Caco-2 (cell line): ENCODE data around the gene GABRB1. TPM values are rescaled to one million over a fixed set of nuclear protein-coding genes. Genes with fewer than 3 reads are reported as not detected.

Experiments used
- BruUV-seq: library from RNA; stranded (reverse); fragments of 400-500 nt; replicated peaks from 2 replicates; lab custom pipeline; 2021; lab: Mats Ljungman, UMichigan
- CTCF ChIA-PET: fragments of 300-600 bp; sonication (Branson Sonifier 250); formaldehyde crosslinking; loops from one replicate; lab custom pipeline; 2022; ENCODE audit warnings: antibody characterized with exemption; lab: Charles Lee
- POLR2A ChIA-PET: fragments of 300-600 bp; sonication (Branson Sonifier 250); formaldehyde crosslinking; loops from one replicate; lab custom pipeline; 2022; ENCODE audit warnings: antibody characterized with exemption; lab: Charles Lee
- DNase-seq, 2 experiments: peaks; one replicate each; pipeline versions ENCODE4 v3.0.0 to v3.0.0-alpha.2; 2020 to 2022
- H3K27me3 ChIP-seq: replicated peaks from 2 replicates; pipeline ENCODE4 v1.6.0; 2011; ENCODE audit warnings: low read length; ENCODE audit not compliant: control insufficient read depth, insufficient read depth
- H3K36me3 ChIP-seq: 2 replicates; pipeline ENCODE4 v1.5.1; 2011; ENCODE audit warnings: low read length; ENCODE audit not compliant: control insufficient read depth, insufficient read depth
- H3K4me1 ChIP-seq: fragments of 250-450 bp; sonication (Bioruptor Pico); 2 replicates; pipeline ENCODE4 v1.5.1; 2020; ENCODE audit warnings: mild to moderate bottlenecking
- H3K4me3 ChIP-seq: 2 replicates; pipeline ENCODE4 v1.5.1; 2011; ENCODE audit warnings: low read depth, mild to moderate bottlenecking, control low read depth, low read length
- H3K9me3 ChIP-seq: fragments of 250-450 bp; sonication (Bioruptor Pico); 2 replicates; pipeline ENCODE4 v1.5.1; 2020; ENCODE audit warnings: mild to moderate bottlenecking, moderate library complexity
- H3K27ac Mint-ChIP-seq: one replicate; pipeline ENCODE4 v1.8.0; 2022; ENCODE audit warnings: mixed read lengths; ENCODE audit not compliant: unreplicated experiment
- H3K27me3 Mint-ChIP-seq: one replicate; pipeline ENCODE4 v1.8.0; 2022; ENCODE audit warnings: mixed read lengths; ENCODE audit not compliant: insufficient read depth, unreplicated experiment
- H3K36me3 Mint-ChIP-seq: one replicate; pipeline ENCODE4 v1.8.0; 2022; ENCODE audit warnings: mild to moderate bottlenecking, mixed read lengths; ENCODE audit not compliant: insufficient read depth, unreplicated experiment
- H3K4me1 Mint-ChIP-seq: one replicate; pipeline ENCODE4 v1.8.0; 2022; ENCODE audit warnings: low read depth, mixed read lengths; ENCODE audit not compliant: unreplicated experiment
- H3K4me3 Mint-ChIP-seq: one replicate; pipeline ENCODE4 v1.8.0; 2022; ENCODE audit warnings: mild to moderate bottlenecking, moderate library complexity, mixed read lengths; ENCODE audit not compliant: unreplicated experiment
- H3K9me3 Mint-ChIP-seq: one replicate; pipeline ENCODE4 v1.8.0; 2022; ENCODE audit warnings: mixed read lengths; ENCODE audit not compliant: unreplicated experiment
- CTCF ChIP-seq, 2 experiments: fragments of 200-600 bp in 1 of 2; IDR thresholded peaks; 1 replicate in 1 of 2; 2 replicates in 1 of 2; pipeline versions ENCODE4 v1.5.1 to v1.8.0; 2011 to 2022; ENCODE audit warnings: antibody characterized with exemption in 1 of 2, control low read depth in 1 of 2, inconsistent platforms in 1 of 2, low read depth in 1 of 2, low read length in 1 of 2, mild to moderate bottlenecking in 1 of 2, moderate library complexity in 1 of 2; ENCODE audit not compliant: insufficient read depth in 1 of 2, severe bottlenecking in 1 of 2, unreplicated experiment in 1 of 2
- intact Hi-C: fragments of 100-400 bp; cut with micrococcal nuclease; formaldehyde crosslinking; loops from one replicate; pipeline ENCODE4 v1.10.0; 2022; ENCODE audit not compliant: unreplicated experiment
- total RNA-seq: library from RNA; stranded (reverse); gene quantifications from 2 replicates; pipeline ENCODE4 v1.2.3, GENCODE V29; 2022

The GABRB1 gene
- total RNA-seq, 1 experiment from 2014 or later: 10.3 TPM

DNA sequence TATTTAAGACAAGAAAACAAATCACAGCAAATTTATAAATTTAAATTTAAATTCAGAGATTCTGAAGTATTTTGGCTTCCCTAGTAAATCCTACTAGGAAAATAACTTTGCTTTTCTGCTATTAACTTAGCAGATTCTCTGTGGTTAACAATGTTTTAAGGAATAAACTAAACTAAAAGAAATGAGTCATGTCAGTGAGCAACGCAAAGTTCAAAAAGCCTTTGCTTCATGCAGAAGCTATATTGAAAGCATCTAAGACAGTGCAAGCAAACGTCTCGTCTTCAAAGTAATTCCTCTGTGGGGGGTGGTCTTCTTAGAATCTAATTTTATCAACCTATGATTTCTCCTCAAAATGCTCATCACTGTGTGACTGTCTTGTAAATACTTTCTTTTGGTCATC, 30.1 kb downstream of the GABRB1 start:
- Histone ChIP-seq H3K4me1 (no peaks in the 10 kb centered on the region), H3K27me3 (no peaks in the 10 kb centered on the region), H3K9me3 (no peaks in the 10 kb centered on the region), H3K4me3 (no peak overlapping the region), H3K36me3 (no peaks in the 10 kb centered on the region)
- POLR2A ChIA-PET: no interaction called here
- no peak for TF ChIP-seq CTCF (IDR thresholded peaks at IDR 0.05; ENCODE audit: insufficient read depth in 1 of 2, low read depth in 1 of 2, low read length in 1 of 2, severe bottlenecking in 1 of 2, unreplicated experiment in 1 of 2)
- CTCF ChIA-PET: no interaction called here
- no peaks in the 10 kb centered on the region for H3K4me1 Mint-ChIP-seq
- H3K36me3 Mint-ChIP-seq: no peaks in the 10 kb centered on the region
- no peak for DNase-seq
- no TSS peak for BruUV-seq
- no peak overlapping the region for H3K27ac Mint-ChIP-seq
- intact Hi-C loops: no loop called here
- no peaks in the 10 kb centered on the region for H3K9me3 Mint-ChIP-seq
- no peak overlapping the region for H3K4me3 Mint-ChIP-seq
- no peaks in the 10 kb centered on the region for H3K27me3 Mint-ChIP-seq

DNA sequence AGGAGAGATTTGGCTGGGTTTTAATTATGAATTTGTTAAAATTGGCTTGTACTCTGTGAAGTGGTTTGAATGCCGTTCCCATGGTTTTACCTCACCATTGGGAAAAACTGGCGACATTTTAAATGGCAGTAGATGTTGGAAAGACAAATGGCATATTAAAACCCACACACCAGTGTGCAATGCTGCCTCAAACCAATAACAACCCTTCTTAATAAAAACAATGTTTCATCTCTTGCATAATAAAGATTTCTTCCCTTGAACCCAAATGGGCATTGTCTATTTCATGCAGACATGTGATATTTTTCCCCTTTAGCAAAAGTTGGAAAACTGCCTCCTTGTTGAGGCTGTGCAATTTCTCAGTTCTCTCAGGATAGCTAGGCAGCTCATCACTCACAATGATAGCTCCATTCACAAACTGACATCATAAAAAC, 33.7 kb downstream of the GABRB1 start:
- Histone ChIP-seq H3K4me1 (no peaks in the 10 kb centered on the region), H3K9me3 (no peaks in the 10 kb centered on the region), H3K4me3 (no peak overlapping the region), H3K27me3 (no peaks in the 10 kb centered on the region), H3K36me3 (no peaks in the 10 kb centered on the region)
- H3K27me3 Mint-ChIP-seq: no peaks in the 10 kb centered on the region
- H3K9me3 Mint-ChIP-seq: no peaks in the 10 kb centered on the region
- POLR2A ChIA-PET: no interaction called here
- no peak overlapping the region for H3K4me3 Mint-ChIP-seq
- intact Hi-C loops: no loop called here
- CTCF ChIA-PET: no interaction called here
- no TSS peak for BruUV-seq
- TF ChIP-seq CTCF (IDR thresholded peaks at IDR 0.05; ENCODE audit: insufficient read depth in 1 of 2, low read depth in 1 of 2, low read length in 1 of 2, severe bottlenecking in 1 of 2, unreplicated experiment in 1 of 2): no peak
- no peak overlapping the region for H3K27ac Mint-ChIP-seq
- H3K36me3 Mint-ChIP-seq: no peaks in the 10 kb centered on the region
- no peaks in the 10 kb centered on the region for H3K4me1 Mint-ChIP-seq
- DNase-seq: no peak

DNA sequence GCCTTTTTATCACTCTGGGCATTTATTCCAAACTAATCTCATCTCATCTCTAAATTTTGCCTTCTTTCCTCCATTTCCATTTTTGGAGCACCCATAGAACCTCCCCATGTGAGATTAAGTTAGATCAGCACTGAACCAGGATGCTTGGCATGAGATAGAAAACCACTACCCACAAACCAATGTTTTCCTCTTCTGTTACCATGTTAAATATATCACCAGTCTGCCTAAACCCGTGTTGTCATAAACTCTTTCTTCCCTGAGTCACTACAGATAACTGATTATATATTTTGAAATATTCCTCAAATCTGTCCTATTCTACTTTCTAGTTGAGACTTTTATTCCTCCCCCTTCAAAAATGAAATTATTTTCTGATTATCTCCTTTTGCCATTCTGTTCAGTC, 37.6 kb downstream of the GABRB1 start:
- H3K27me3 Mint-ChIP-seq: no peaks in the 10 kb centered on the region

More for the DNA sequence above, 37.6 kb downstream of the GABRB1 start:
- H3K36me3 Mint-ChIP-seq: no peaks in the 10 kb centered on the region
- ChIA-PET CTCF (no interaction called here), POLR2A (no interaction called here)
- DNase-seq: no peak
- H3K4me1 ChIP-seq: no peaks in the 10 kb centered on the region
- no peaks in the 10 kb centered on the region for H3K9me3 ChIP-seq
- H3K27me3 ChIP-seq: no peaks in the 10 kb centered on the region
- H3K9me3 Mint-ChIP-seq: no peaks in the 10 kb centered on the region
- no TSS peak for BruUV-seq
- H3K27ac Mint-ChIP-seq: no peak overlapping the region
- TF ChIP-seq CTCF (IDR thresholded peaks at IDR 0.05; ENCODE audit: insufficient read depth in 1 of 2, low read depth in 1 of 2, low read length in 1 of 2, severe bottlenecking in 1 of 2, unreplicated experiment in 1 of 2): no peak
- no peak overlapping the region for H3K4me3 ChIP-seq
- H3K4me3 Mint-ChIP-seq: no peak overlapping the region
- intact Hi-C loops: no loop called here
- no peaks in the 10 kb centered on the region for H3K4me1 Mint-ChIP-seq
- H3K36me3 ChIP-seq: no peaks in the 10 kb centered on the region
